Activated CD4-positive, alpha-beta T cell treated with anti-CD3 and anti-CD28 coated beads for 36 hours (primary cell): Measurements from ENCODE around the gene DNAJB6. TPM values are rescaled to one million over a fixed set of nuclear protein-coding genes. Genes with fewer than 3 reads are reported as not detected.

Source experiments
- ATAC-seq: fragments of 200-7000 bp; cut with Tn5 transposase; one replicate; pipeline ENCODE4 v1.10.0; 2021; ENCODE audit warnings: mild to moderate bottlenecking, moderate library complexity
- CTCF ChIA-PET: fragments of 350-600 bp; sonication (Branson Sonifier 250); formaldehyde crosslinking; loops from one replicate; lab custom pipeline; 2021; ENCODE audit warnings: antibody characterized with exemption; lab: Charles Lee
- POLR2A ChIA-PET: fragments of 350-600 bp; sonication (Branson Sonifier 250); formaldehyde crosslinking; loops from one replicate; lab custom pipeline; 2021; ENCODE audit warnings: antibody characterized with exemption, inconsistent platforms; lab: Charles Lee
- DNase-seq: peaks from one replicate; pipeline ENCODE4 v3.0.0-alpha.2; 2020
- H3K27ac Mint-ChIP-seq: one replicate; pipeline ENCODE4 v1.8.0; 2021; ENCODE audit warnings: mixed read lengths
- H3K27me3 Mint-ChIP-seq: one replicate; pipeline ENCODE4 v1.8.0; 2021; ENCODE audit warnings: mixed read lengths
- H3K36me3 Mint-ChIP-seq: one replicate; pipeline ENCODE4 v1.8.0; 2021; ENCODE audit warnings: low read depth, mixed read lengths
- H3K4me1 Mint-ChIP-seq: one replicate; pipeline ENCODE4 v1.8.0; 2021; ENCODE audit warnings: mixed read lengths
- H3K4me3 Mint-ChIP-seq: one replicate; pipeline ENCODE4 v1.8.0; 2021; ENCODE audit warnings: mild to moderate bottlenecking, moderate library complexity, mixed read lengths
- H3K9me3 Mint-ChIP-seq: one replicate; pipeline ENCODE4 v1.8.0; 2021; ENCODE audit warnings: low read depth, mixed read lengths
- intact Hi-C, 2 experiments: fragments of 100-400 bp; cut with DNase I in 1 of 2; cut with micrococcal nuclease in 1 of 2; formaldehyde crosslinking; loops; one replicate each; pipeline versions ENCODE4 v1.14.2 to v1.15.1; 2022 to 2024; cut with DNase I, micrococcal nuclease
- total RNA-seq, 2 experiments: library from RNA; stranded (reverse); gene quantifications; one replicate each; pipeline ENCODE4 v1.2.3, GENCODE V29; 2021

DNAJB6 gene
- total RNA-seq, 2 experiments from 2014 or later = 89.9 to 92.9 TPM

GRCh38 chr7:157432541-157432956, 95.7 kb downstream of the DNAJB6 start:
- Mint-ChIP-seq H3K9me3 (no peaks in the 10 kb centered on the region), H3K4me3 (peak overlapping the region; percentile 41), H3K4me1 (peaks cover 13% of the 10 kb centered on the region), H3K27ac (peak overlapping the region; percentile 13), H3K27me3 (no peaks in the 10 kb centered on the region), H3K36me3 (no peaks in the 10 kb centered on the region)
- peak; percentile 47 for DNase-seq
- intact Hi-C loops = loop anchor here (5.0 kb wide), 3 partner anchors 40 to 920 kb away; no protein-coding TSS in a partner anchor
- POLR2A ChIA-PET = no interaction called here
- peak; percentile 43 for ATAC-seq
- CTCF ChIA-PET = interaction anchor here (0.6 to 1.4 kb wide), 13 partner anchors 42 to 607 kb away, joined by 3 to 8 read pairs (median 4); no protein-coding TSS in a partner anchor

DNA sequence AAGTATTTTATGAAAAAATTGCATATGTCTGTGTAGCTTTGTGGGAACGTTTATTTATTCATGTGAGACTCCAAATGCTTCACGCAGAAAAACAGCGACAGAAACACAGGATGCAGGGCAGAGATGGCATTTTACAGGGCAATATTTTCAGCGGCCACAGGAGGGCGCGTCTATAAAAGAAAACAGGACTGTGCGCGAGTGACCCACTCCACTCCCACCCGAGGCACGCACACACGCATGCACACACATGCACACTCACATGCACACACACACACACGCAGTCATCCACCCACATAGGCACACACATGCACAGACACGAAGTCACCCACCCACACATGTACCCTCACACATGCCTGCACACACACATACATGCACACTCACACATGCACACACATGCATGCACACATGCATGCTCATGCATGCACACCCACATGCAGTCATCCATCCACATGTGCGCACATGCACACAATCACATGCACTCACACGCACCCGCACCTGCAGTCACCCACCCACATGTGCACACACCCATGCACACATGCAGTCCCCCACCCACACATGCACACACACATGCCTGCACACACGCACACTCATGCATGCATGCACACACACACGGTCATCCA, 96.3 kb downstream of the DNAJB6 start:
- no peaks in the 10 kb centered on the region for H3K9me3 Mint-ChIP-seq
- CTCF ChIA-PET = interaction anchor here (0.6 to 1.4 kb wide), 13 partner anchors 41 to 607 kb away, joined by 3 to 8 read pairs (median 4); no protein-coding TSS in a partner anchor
- no peak overlapping the region for H3K27ac Mint-ChIP-seq
- H3K36me3 Mint-ChIP-seq = no peaks in the 10 kb centered on the region
- POLR2A ChIA-PET = no interaction called here
- H3K4me3 Mint-ChIP-seq = peak overlapping the region; percentile 41
- intact Hi-C loops = loop anchor here (1.0 to 5.0 kb wide), 5 partner anchors 39 to 919 kb away; no protein-coding TSS in a partner anchor
- ATAC-seq (peak; percentile 67), DNase-seq (peak; percentile 77)
- peaks cover 13% of the 10 kb centered on the region for H3K4me1 Mint-ChIP-seq
- no peaks in the 10 kb centered on the region for H3K27me3 Mint-ChIP-seq

GRCh38 chr7:157433628-157434027, 96.8 kb downstream of the DNAJB6 start:
- ChIA-PET POLR2A (no interaction called here), CTCF (interaction anchor here (0.6 to 1.0 kb wide), 2 partner anchors 35 to 41 kb away, joined by 3 read pairs; no protein-coding TSS in a partner anchor)
- Mint-ChIP-seq H3K27ac (no peak overlapping the region), H3K4me3 (no peak overlapping the region), H3K4me1 (peaks cover 13% of the 10 kb centered on the region), H3K9me3 (no peaks in the 10 kb centered on the region), H3K36me3 (no peaks in the 10 kb centered on the region), H3K27me3 (no peaks in the 10 kb centered on the region)
- no peak for DNase-seq
- intact Hi-C loops = loop anchor here (1.0 to 5.0 kb wide), 5 partner anchors 39 to 919 kb away; no protein-coding TSS in a partner anchor
- ATAC-seq = no peak

DNA sequence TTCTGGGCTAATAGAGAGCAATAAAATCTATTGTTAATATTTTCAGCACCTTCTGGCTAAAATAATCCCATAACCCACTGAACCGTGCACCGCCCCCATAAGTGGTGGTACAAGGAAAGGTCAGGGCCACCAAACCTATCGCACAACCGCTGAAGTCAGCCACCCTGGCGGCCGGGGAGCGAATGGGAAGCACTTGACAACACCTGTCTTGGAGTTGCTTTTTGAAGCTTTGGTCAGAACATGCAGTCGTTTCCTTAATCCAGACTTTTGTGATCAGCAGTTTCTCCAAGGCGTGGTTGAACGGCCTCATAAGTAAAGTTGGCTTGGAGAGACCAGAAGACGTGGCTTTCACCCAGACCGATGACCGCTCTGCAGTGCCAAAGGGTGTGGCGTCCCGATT, 97.4 kb downstream of the DNAJB6 start:
- ChIA-PET CTCF (interaction anchor here (0.6 to 1.0 kb wide), 3 partner anchors 34 to 430 kb away, joined by 3 read pairs; no protein-coding TSS in a partner anchor), POLR2A (no interaction called here)
- DNase-seq = no peak
- H3K4me3 Mint-ChIP-seq = no peak overlapping the region
- H3K36me3 Mint-ChIP-seq = no peaks in the 10 kb centered on the region
- intact Hi-C loops = loop anchor here (5.0 kb wide), 3 partner anchors 38 to 918 kb away; no protein-coding TSS in a partner anchor
- ATAC-seq = no peak
- peaks cover under 1% of the 10 kb centered on the region for H3K27me3 Mint-ChIP-seq
- H3K27ac Mint-ChIP-seq = no peak overlapping the region
- no peaks in the 10 kb centered on the region for H3K9me3 Mint-ChIP-seq
- H3K4me1 Mint-ChIP-seq = peaks cover 13% of the 10 kb centered on the region

DNA sequence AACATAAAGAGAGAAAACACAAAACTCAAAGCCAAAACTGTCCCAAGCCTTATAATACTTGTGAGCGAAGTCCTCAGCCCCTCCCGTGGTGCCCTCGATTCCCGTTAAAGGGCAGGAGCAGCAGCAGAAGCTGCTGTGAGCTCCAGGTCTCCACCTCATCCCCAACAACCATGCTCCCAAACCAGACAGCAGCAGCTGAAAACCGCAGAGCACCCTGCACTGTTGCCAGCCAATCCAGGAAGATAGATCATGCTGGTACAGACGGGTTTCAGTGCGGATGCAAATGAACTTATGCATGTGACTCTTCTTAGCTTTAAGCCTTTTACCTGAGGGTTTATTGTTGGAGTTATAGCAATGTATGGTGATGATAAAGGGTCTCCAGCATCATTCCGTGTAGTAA, 97.9 kb downstream of the DNAJB6 start:
- Mint-ChIP-seq H3K4me1 (peaks cover 13% of the 10 kb centered on the region), H3K27me3 (peaks cover 1% of the 10 kb centered on the region), H3K36me3 (no peaks in the 10 kb centered on the region), H3K27ac (no peak overlapping the region), H3K4me3 (no peak overlapping the region), H3K9me3 (no peaks in the 10 kb centered on the region)
- intact Hi-C loops = loop anchor here (5.0 kb wide), 3 partner anchors 38 to 918 kb away; no protein-coding TSS in a partner anchor
- CTCF ChIA-PET = interaction anchor here (0.6 kb wide), 1 partner anchor 430 kb away, joined by 3 read pairs; no protein-coding TSS in a partner anchor
- POLR2A ChIA-PET = no interaction called here
- no peak for DNase-seq
- ATAC-seq = no peak

DNA sequence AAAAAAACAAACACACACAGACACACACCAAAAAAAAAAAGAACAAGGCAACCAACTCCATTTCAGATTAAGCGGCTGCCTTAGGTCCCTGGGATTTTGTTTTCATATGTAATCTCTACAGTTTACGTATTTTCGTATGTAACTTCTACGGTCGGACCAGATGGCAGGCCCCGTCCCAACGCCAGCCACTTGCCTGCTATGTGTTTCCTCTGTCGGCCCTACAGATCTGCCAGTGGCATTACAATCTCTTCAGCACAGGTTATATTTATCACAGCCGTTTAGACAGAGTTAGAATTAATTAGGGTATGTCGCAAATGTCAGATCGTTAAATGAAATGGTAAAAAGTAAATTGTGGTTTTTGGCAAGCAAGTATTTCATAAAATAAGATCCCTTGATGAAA, 99.3 kb downstream of the DNAJB6 start:
- no peak overlapping the region for H3K27ac Mint-ChIP-seq
- intact Hi-C loops = no loop called here
- H3K27me3 Mint-ChIP-seq = peaks cover 1% of the 10 kb centered on the region
- ATAC-seq (no peak), DNase-seq (no peak)
- ChIA-PET POLR2A (no interaction called here), CTCF (no interaction called here)
- peaks cover 13% of the 10 kb centered on the region for H3K4me1 Mint-ChIP-seq
- H3K4me3 Mint-ChIP-seq = no peak overlapping the region
- no peaks in the 10 kb centered on the region for H3K9me3 Mint-ChIP-seq
- no peaks in the 10 kb centered on the region for H3K36me3 Mint-ChIP-seq

- no peak for DNase-seq
- intact Hi-C loops = no loop called here
- no peak overlapping the region for H3K27ac Mint-ChIP-seq
- peaks cover 1% of the 10 kb centered on the region for H3K27me3 Mint-ChIP-seq
- H3K4me3 Mint-ChIP-seq = no peak overlapping the region
- H3K9me3 Mint-ChIP-seq = no peaks in the 10 kb centered on the region
- H3K4me1 Mint-ChIP-seq = peaks cover 13% of the 10 kb centered on the region
- H3K36me3 Mint-ChIP-seq = no peaks in the 10 kb centered on the region
- CTCF ChIA-PET = interaction anchor here (0.7 kb wide), 1 partner anchor 23 kb away, joined by 3 read pairs; no protein-coding TSS in a partner anchor
- no peak for ATAC-seq
- POLR2A ChIA-PET = no interaction called here
These were observed 100.1 kb downstream of the DNAJB6 start for GRCh38 chr7:157436763-157437480.

DNA sequence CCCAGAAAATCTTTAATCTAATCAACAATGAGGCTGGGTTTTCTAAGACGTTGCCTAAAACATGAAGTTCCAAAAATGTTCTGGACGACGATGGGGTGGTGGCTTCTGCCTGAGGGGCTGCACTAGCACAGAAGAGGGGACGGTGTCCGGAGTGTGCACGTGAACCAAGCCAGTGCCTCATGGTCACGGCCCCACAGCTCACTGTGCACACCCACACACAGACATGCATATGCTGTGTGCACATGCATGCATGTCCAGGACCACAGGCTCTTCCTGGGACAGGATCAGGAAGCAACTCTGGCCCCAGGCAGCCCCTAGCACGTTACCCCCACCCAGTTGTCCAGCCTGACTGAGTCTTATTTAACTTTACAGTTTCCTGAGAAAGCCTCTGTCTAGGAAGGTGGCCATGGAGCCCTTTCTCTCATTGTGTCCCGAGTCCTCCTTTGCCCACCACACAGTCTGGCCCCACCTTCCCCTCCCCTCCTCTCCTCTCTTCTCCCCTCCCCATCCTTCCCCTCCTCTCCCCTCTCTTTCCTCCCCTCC, 100.8 kb downstream of the DNAJB6 start:
- intact Hi-C loops = no loop called here
- H3K27me3 Mint-ChIP-seq = peaks cover 1% of the 10 kb centered on the region
- CTCF ChIA-PET = no interaction called here
- ATAC-seq = no peak
- peaks cover 9% of the 10 kb centered on the region for H3K4me1 Mint-ChIP-seq
- no peaks in the 10 kb centered on the region for H3K9me3 Mint-ChIP-seq
- H3K4me3 Mint-ChIP-seq = no peak overlapping the region
- no peak overlapping the region for H3K27ac Mint-ChIP-seq
- no peaks in the 10 kb centered on the region for H3K36me3 Mint-ChIP-seq
- DNase-seq = no peak
- POLR2A ChIA-PET = no interaction called here

GRCh38 chr7:157438121-157439025, 101.6 kb downstream of the DNAJB6 start:
- Mint-ChIP-seq H3K4me1 (peaks cover 2% of the 10 kb centered on the region), H3K36me3 (no peaks in the 10 kb centered on the region), H3K27ac (no peak overlapping the region), H3K9me3 (no peaks in the 10 kb centered on the region), H3K4me3 (no peak overlapping the region), H3K27me3 (peaks cover 1% of the 10 kb centered on the region)
- CTCF ChIA-PET = no interaction called here
- intact Hi-C loops = no loop called here
- DNase-seq (no peak), ATAC-seq (no peak)
- POLR2A ChIA-PET = no interaction called here

DNA sequence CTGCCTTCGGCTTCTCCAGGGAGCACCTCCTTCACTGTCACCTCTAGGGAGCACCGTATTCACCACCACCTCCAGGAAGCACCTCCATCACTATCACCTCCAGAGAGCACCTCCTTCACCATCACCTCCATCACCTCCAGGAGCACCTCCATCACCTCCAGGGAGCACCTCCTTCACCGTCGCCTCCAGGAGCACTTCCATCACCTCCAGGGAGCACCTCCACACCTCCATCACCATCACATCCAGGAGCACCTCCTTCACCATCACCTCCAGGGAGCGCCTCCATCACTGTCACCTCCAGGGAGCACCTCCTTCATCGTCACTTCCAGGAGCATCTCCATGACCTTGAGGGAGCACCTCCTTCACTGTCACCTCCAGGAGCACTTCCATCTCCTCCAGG, 102.3 kb downstream of the DNAJB6 start:
- DNase-seq (no peak), ATAC-seq (no peak)
- Mint-ChIP-seq H3K36me3 (no peaks in the 10 kb centered on the region), H3K4me1 (no peaks in the 10 kb centered on the region), H3K27ac (no peak overlapping the region), H3K9me3 (no peaks in the 10 kb centered on the region), H3K27me3 (peaks cover 1% of the 10 kb centered on the region), H3K4me3 (no peak overlapping the region)
- ChIA-PET CTCF (no interaction called here), POLR2A (no interaction called here)
- intact Hi-C loops = no loop called here

DNA sequence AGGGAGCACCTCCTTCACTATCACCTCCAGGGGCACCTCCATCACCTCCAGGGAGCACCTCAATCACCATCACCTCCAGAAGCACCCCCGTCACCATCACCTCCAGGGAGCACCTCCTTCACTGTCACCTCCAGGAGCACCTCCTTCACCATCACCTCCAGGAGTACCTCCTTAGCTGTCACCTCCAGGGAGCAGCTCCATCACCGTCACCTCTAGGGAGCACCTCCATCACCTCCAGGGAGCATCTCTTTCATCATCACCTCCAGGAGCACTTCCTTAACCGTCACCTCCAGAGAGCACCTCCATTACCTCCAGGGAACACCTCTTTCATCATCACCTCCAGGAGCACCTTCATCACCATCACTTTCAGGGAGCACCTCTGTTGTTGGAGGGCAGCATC, 103.0 kb downstream of the DNAJB6 start:
- ATAC-seq = no peak
- DNase-seq = no peak
- Mint-ChIP-seq H3K9me3 (no peaks in the 10 kb centered on the region), H3K4me1 (no peaks in the 10 kb centered on the region), H3K27me3 (peaks cover 1% of the 10 kb centered on the region), H3K27ac (no peak overlapping the region), H3K36me3 (no peaks in the 10 kb centered on the region), H3K4me3 (no peak overlapping the region)
- CTCF ChIA-PET = no interaction called here
- intact Hi-C loops = no loop called here
- POLR2A ChIA-PET = no interaction called here
